AG08395 (cell line): ENCODE results near the gene ACSS1.

Experiments
- DNase-seq: peaks from one replicate; pipeline ENCODE4 v3.0.0; 2012; ENCODE audit warnings: mixed read lengths, low spot score

Gene ACSS1

GRCh38 chr20:25058847-25059810 lies 1.2 kb upstream of the ACSS1 start:
- DNase-seq, result no peak

DNA sequence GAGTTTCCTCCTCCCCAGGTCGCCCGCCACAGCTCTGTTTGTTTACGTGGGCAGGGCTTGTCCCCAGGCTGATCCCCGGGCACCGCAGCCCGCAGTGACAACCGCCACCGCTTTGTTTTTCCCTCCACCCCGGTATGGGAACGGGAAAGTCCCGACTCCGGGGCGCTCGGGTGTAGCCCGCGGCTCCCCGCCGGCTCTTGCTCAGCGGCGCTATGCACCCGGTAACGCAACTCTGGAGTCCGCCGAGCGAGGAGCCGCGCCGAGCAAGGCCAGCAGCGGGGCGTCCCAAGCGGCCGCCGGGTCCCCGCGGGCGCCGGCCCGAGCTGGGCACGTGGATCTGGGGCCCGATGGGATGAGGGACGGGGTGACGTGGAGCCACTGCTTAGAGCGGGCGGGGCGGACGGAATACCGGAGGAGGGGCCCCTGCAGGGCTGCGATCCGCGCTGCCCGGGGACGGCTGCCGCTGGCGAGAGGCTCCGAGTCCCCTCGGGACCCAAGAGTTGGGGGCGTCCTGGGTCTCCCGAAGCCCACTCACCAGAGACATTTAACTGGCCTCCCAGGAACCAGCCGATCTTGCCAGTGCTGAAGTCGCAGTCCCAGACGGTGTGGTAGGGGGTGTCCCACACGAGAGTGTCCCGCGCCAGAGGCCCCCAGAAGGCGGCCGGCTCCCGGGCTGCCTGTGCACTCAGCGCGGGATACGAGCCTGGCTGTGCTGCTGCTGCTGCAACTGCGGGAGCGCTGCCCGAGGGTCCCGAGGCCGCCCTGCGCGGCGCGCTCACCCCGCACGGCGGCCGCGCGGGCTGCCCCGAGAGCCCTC lies 497 bp downstream of the ACSS1 start:
- peak; percentile 63 for DNase-seq

GRCh38 chr20:25056690-25057233 lies 1.2 kb downstream of the ACSS1 start:
- no peak for DNase-seq

- no peak for DNase-seq
Observed at GRCh38 chr20:25055711-25056495, 2.0 kb downstream of the ACSS1 start.

- DNase-seq, result peak; percentile 70
Observed at GRCh38 chr20:25054995-25055629, 2.8 kb downstream of the ACSS1 start.

DNA sequence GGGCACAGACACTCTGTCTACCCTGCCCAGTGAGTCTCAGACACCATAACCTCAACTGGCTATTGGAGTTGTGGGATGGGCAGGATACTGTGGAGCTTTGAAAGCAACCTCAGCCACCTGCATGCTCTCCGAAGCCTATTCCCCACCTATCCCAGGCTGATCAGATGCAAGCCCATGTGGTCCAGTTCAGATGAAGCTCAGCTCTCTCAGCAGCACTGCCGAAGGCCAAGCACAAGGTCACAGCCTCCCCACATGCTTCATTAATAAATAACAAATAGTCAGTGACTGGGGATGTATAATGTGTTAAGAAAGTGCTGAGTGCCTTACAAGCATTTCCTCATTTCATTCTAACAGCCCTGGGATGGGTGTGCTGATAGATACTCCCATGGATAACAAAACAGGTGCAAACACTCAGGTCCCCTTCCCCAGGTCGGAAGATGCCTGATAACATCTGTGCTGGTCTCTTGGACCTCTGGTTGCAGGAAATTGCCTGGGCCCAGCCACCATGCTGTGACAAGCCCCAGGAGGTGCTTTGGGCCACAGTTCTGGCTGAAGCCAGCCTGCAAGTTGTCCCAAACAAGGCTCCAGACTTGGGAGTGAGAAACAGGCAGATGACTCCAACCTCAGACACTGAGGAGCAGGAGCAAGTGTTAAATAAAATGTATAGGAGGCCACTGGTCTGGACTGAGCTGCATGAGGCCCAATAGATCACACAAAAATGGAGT lies 3.7 kb downstream of the ACSS1 start:
- no peak for DNase-seq

DNA sequence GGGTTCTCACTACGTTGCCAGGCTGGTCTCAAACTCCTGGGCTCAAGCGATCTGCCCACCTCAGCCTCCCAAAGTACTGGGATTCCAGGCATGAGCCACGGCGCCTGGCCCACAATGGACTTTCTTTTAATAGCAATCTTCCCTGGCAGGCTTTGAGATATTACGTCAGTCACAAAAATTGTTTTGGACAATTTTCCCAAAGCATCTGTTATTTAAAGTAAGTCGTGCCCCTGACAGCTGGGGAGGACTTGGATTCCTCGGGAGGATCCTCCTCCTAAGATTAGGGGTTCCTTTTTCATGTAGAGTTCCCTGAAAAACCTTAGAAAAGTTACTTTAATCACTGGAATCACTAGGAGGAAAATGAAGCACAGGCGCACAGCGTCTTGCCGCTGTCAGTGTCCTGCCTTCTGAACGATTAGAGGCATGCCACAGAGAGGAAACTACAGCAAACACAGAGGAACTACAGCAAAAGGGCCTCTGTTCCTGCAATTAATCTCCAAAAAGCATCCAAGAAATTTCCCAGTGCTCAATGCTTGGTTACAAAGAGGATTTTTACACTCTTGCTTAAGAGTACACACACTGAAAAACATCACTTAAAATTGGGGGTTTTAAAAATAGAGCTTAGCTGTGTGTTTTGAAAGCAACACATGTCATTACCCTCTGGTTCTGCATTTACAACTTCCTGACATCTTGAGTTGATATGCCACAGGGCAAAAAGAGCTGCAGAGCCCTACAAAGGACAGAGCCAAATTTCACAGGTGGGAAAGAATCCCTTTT lies 4.5 kb downstream of the ACSS1 start:
- peak; percentile 48 for DNase-seq

DNA sequence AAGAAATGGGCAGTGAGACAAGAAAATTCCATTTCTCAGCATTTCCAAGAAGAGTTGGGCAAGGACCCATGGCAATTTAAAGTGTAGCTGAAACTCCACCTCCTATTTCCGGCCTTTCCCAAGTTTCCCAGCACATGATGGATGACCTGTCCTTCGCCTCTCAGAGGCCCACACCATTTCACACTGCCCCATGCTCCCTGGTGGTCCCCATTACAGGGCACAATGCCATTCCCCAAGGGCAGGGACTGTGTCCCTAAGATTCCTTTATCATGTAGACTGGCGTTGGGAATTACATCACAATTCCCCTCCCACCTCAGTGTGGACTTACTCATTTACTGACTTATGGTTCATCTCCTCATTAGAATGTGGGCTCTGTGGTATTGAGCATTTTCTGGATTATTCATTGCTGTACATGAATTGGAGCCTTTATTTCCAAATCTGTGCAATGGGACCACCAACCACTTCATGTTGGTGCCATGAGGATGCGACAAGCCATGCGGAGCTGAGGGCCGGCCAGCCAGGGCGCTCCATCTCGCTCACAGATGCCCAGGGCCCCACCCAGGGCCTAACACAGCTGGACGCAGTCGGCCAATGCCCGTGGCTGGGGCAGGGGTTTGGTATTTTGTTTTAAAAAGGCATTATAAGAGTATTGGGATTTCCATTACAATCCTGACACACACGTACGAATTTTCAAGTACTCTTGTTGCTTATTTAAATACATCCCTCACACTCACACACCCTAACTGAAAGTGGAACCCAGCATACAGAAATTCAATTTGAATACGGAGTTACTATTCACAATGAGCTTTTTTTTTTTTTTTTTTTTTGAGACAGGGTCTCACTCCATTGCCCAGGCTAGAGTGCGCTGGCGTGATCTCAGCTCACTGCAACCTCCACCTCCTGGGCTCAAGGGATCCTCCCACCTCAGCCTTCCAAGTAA lies 5.4 kb downstream of the ACSS1 start:
- DNase-seq, result peak; percentile 57

DNA sequence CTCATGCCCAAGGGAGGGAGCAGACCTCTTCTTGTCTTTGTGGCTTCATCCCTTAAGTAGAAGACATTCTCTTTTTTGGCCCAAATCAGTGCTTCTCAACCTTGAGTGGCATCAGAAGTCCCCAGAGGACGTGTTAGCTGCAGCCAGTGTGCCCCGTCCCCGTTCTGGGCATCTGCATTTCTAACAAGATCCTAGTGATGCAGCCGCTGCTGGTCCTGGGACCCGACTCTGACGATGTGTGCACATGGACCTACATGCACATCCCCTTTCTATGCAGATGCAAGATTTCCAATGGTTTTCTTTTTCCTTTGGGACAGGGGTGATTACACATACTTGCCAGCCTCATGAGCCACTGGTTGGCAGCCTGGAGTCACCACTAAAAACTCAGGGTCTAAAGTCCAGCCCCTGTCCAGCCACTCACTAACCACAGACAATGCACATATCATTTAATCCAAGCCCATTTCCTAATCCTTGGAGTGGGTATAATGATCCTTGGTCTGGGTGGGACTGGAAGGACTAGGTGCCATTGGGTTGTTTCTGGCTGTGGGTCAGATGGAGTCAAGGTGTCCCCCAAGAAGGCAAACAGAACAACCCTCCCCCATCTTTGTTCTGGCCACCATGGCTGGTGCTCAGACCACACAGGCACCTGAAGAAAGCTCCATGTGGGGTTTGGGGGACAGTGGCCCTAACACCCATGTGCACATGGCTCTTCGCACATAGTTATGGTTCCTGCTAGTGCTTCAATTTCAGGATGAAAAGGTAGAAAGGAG lies 6.4 kb downstream of the ACSS1 start:
- DNase-seq, result no peak

GRCh38 chr20:25050501-25051350 lies 7.2 kb downstream of the ACSS1 start:
- no peak for DNase-seq

GRCh38 chr20:25050082-25050481 lies 7.9 kb downstream of the ACSS1 start:
- DNase-seq, result no peak

DNA sequence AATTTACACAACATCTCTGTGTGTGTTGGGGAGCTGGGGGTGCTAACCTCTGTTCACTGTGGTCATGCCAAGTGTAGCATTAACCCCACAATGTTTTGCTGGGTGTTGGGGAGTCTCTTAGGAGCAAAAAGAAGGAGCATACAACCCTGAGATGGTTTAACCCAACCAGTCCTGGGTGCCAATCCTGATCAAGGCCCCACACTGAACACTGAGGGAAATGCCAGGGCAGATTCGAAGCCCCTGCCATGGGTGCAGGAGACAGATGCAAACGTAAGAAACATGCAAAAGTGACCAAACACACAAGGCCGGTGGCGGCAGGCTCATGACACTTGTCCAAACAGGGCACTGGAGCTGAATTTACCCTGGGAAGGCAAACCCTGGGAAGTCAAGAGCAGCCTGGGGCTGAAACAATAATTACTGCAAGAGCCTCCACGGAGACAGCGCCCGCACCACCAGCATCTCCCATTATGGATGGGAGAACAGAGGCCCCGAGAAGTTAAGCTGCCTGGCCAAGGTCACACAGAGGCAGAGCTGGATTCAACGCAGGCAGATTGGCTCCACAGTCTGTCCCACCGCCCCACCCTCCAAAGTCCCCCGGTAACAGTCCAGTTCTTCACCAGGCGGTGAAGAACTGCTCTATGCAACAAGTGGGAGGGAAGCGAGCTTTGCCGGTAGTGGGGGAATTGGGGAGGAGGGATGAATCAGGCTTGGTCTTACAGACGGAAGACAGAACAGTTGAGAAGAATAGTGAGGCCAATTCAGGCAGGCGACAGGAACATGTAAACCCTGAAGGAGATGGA lies 8.5 kb downstream of the ACSS1 start:
- no peak for DNase-seq

- no peak for DNase-seq
Observed at GRCh38 chr20:25048519-25048952, 9.4 kb downstream of the ACSS1 start.

- no peak for DNase-seq
Observed at GRCh38 chr20:25047766-25048165, 10.2 kb downstream of the ACSS1 start.

DNA sequence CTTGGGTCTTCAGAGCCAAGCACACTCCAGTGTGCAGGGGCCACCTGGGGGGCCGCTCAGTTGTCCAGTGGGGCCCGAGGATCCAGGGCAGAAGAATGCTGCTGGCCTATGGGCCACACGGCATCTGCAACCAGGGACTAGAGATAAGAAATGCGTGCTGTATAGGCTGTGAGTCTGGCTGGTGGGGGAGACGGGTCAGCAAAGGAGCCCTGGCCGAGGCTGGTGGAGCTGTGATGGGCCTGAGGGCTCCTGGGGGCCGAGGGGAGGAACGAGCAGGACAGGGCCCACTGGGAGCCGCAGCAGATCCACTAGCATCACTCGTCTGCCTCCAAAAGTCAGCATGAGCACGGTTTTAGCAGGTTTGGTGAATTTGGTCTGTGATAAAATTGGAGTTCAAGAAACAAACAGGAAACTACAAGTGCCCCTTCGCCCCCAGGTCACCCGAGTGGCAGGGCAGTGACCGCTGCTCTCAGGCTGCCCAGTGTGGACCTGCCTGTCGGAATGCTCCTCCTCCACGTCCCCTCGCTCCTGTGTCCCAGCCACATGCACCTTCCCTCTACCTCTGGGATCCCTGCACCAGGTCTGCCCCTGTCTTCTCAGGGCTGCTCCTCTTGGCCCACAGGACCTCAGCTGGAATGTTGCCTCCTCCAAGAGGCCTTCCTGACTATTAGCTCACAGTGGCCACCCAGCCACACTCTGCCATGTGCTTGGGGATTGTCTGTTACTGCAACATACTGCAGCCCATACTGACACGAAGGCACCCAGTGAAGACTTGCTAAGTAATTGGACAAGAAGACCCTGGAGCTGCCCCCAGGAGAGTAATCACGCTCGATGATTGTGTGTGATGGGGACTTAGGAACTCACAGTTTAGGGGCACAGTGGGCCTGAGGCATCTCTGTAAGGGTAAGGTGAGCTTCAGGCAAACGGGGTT lies 10.9 kb downstream of the ACSS1 start:
- no peak for DNase-seq
